Muscle layer of duodenum (tissue), 2 donors: ENCODE measurements around the gene NCCRP1.
A peak's percentile ranks its signal among the peaks of the same experiment; 100 is the strongest.
"Not testable (repeated sequence)": the region's sequence is repeated elsewhere in the genome, so short reads cannot be mapped to it uniquely, and the experiment has no call there.

Experiments
- H3K27ac ChIP-seq: one replicate; pipeline ENCODE4 v1.7.0; 2013; ENCODE audit warnings: mild to moderate bottlenecking, low read length
- H3K27me3 ChIP-seq: one replicate; pipeline ENCODE4 v1.7.0; 2013; ENCODE audit warnings: low read depth, mild to moderate bottlenecking, control low read depth, low read length
- H3K36me3 ChIP-seq, 2 donors: one replicate each; pipeline ENCODE4 v1.7.0; 2013; ENCODE audit warnings: low read length in 2 of 2, control low read depth in 1 of 2, mild to moderate bottlenecking in 1 of 2; ENCODE audit not compliant: insufficient read depth in 2 of 2, control insufficient read depth in 1 of 2
- H3K4me1 ChIP-seq, 2 donors: one replicate each; pipeline ENCODE4 v1.7.0; 2013; ENCODE audit warnings: low read length in 2 of 2, mild to moderate bottlenecking in 2 of 2, control low read depth in 1 of 2, moderate library complexity in 1 of 2; ENCODE audit not compliant: insufficient read depth in 2 of 2, control insufficient read depth in 1 of 2
- H3K4me3 ChIP-seq, 2 donors: one replicate each; pipeline ENCODE4 v1.7.0; 2013; ENCODE audit warnings: low read length in 2 of 2, low read depth in 1 of 2, mild to moderate bottlenecking in 1 of 2
- H3K9me3 ChIP-seq, 2 donors: one replicate each; pipeline ENCODE4 v1.7.0; 2013; ENCODE audit warnings: low read length in 2 of 2, control low read depth in 1 of 2, mild to moderate bottlenecking in 1 of 2; ENCODE audit not compliant: control insufficient read depth in 1 of 2
- donor health status: healthy.

Gene NCCRP1

DNA sequence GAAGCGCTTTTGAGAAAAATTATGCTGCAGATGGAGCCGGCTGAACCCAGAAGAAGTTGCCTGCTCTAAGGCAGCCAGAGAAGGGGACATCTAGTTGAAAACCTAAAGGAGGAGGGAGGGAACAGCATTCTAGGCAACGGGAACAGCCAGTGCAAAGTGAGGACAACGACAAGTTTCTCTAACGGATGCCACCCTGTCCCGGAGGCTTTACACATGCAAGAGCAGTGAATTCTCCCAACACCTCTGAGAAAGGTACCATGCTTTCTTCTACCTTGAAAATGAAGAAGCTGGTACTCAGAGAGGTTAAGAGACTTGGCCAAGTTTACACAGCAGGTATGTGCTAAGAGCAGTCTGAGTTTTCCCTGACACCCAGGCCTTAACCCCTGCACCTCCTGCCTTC is 42.2 kb downstream of the NCCRP1 start:
- Histone ChIP-seq H3K4me1 (no peaks in the 10 kb centered on the region), H3K36me3 (no peaks in the 10 kb centered on the region), H3K27ac (no peak overlapping the region), H3K27me3 (no peaks in the 10 kb centered on the region), H3K9me3 (no peaks in the 10 kb centered on the region), H3K4me3 (no peak overlapping the region)

DNA sequence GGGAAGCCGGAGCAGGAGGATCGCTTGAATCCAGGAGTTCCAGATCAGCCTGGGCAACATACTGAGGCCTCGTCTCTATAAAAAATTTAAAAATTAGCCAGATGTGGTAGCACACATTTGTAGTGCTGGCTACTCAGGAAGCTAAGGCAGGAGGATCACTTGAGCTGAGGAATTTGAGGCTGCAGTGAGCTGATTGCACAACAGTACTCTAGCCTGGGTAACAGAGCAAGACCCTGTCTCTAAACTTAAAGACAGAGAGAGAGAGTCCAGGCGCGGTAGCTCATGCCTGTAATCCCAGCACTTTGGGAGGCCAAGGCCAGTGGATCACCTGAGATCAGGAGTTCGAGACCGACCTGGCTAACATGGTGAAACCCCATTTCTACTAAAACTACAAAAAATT is 43.7 kb downstream of the NCCRP1 start:
- no peaks in the 10 kb centered on the region for H3K27me3 ChIP-seq
- H3K4me3 ChIP-seq: no peak overlapping the region
- no peaks in the 10 kb centered on the region for H3K4me1 ChIP-seq
- no peaks in the 10 kb centered on the region for H3K36me3 ChIP-seq
- H3K27ac ChIP-seq: no peak overlapping the region
- H3K9me3 ChIP-seq: no peaks in the 10 kb centered on the region

DNA sequence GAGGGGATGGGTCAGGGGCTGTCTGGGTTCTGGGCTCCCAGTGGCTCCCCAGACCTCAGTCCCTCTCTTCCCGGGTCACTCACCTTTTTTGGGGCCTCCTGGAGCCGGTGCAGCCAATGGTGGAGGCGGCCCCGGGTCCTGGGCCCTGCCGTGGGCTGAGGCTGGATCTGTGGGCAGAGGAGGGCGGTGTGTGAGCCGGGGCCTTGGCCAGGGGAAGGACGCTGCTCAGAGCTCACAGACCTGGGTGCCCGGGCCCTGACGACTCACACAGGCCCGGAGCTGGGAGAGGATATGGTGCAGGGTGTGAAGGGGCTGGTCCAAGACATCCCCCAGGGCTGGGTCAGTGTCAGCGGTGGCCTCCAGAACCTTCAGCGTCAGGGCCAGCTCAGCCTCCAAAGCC is 47.0 kb downstream of the NCCRP1 start:
- H3K4me1 ChIP-seq: peaks cover 0 to 13% of the 10 kb centered on the region in 2 donors
- not testable (repeated sequence) for H3K27me3 ChIP-seq, H3K9me3 ChIP-seq, H3K27ac ChIP-seq, H3K4me3 ChIP-seq, H3K36me3 ChIP-seq

DNA sequence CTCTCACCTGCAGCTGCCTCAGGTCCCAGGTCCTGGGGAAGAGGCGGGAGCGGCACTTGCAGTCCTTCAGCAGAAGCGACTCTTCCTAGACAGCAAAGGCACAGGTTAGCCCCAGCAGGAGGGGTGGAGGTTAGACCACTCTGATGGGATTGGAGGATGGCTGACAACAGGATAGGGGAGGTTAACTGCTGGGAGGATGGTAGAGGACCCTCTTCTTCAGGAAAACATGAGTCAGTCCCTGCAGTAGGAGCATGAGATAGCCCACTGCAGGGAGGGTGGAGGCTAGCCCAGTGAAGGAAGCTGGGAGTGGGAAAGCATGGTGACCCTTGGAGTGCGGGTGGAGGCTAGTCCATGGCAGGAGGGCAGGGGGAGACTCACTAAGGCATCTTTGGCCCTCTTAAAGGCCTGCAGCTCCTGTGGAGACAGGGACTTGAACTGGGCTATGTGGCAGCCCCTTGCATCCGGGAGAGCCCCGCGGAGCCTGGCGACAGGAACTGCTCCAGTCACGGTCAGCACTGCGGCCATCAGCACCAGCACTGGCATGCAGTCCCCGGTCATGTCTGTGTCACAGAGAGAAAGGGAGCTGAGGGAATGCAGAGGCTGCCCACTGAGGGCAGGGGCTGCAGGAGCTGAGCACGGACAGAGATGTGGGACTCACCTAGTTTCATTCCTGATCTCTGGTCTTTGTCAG is 47.8 kb downstream of the NCCRP1 start, which contains the start of gene IFNL3:
Gene IFNL3, minus strand, starts transcription at position 597 of the 691 bp plus-strand sequence. Its CDS starts 39 bp downstream, at position 558.
- H3K4me1 ChIP-seq: peaks cover 0 to 13% of the 10 kb centered on the region in 2 donors
- not testable (repeated sequence) for H3K36me3 ChIP-seq, H3K4me3 ChIP-seq, H3K27ac ChIP-seq, H3K9me3 ChIP-seq, H3K27me3 ChIP-seq

DNA sequence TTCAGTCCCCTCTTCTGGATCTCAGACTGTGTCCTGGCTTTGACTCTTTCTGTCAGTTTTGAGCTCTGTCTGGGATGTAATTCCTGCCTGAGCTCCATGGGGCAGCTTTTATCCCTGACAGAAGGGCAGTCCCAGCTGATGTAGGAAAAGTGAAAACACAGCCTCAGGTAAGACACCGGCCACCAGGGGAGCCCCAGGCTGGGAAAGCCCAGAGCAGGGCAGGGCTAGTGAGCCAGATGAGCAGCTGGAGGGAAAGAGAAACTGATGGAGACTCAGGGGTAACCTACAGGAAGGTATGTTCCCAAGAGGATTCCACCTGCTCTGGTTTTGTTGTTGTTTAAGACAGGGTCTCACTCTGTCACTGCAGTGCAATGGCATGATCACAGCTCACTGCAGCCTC is 48.4 kb downstream of the NCCRP1 start:
- H3K27ac ChIP-seq, H3K27me3 ChIP-seq, H3K4me3 ChIP-seq, H3K9me3 ChIP-seq, H3K36me3 ChIP-seq: not testable (repeated sequence)
- H3K4me1 ChIP-seq: peaks cover 0 to 13% of the 10 kb centered on the region in 2 donors

DNA sequence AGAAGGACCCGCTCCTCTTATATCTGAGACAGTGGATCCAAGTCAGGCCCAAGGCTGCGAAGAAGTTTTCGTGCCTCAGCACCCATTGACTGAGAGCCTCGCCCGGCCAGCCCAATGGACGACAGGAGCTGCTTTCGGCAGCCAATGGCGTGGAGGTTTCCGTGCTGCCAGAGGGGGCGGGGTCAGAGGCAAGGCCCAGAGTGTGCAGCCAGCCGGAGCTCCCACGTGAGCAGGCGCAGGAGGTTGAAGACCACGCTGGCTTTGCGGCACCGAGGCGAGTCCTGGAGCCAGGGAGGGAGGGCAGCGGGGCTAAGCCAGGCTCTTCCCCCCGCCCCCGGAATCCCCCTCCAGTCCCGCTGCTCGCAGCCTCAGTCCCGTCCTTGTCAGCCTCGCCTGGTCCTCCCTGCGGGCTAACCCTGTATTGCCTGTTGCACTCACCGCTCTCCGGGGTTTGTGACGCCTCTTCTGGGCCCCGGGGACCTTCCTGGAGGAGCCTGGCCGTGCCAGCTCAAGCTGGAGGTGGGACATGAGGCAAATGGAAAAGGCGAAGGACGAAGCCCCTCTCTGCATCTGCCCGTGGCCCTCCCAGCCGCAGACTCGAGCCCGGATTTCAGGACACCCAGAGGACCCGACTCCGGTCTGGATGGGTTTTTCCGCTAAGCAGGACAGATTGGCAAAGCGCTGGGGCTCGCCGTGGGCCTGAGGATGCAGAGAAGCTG is 50.3 kb downstream of the NCCRP1 start:
- no peaks in the 10 kb centered on the region for H3K9me3 ChIP-seq
- peak overlapping the region in 1 of 2 donors; percentile 42 for H3K4me3 ChIP-seq
- no peaks in the 10 kb centered on the region for H3K36me3 ChIP-seq
- no peak overlapping the region for H3K27ac ChIP-seq
- no peaks in the 10 kb centered on the region for H3K27me3 ChIP-seq
- peaks cover 0 to 13% of the 10 kb centered on the region in 2 donors for H3K4me1 ChIP-seq

DNA sequence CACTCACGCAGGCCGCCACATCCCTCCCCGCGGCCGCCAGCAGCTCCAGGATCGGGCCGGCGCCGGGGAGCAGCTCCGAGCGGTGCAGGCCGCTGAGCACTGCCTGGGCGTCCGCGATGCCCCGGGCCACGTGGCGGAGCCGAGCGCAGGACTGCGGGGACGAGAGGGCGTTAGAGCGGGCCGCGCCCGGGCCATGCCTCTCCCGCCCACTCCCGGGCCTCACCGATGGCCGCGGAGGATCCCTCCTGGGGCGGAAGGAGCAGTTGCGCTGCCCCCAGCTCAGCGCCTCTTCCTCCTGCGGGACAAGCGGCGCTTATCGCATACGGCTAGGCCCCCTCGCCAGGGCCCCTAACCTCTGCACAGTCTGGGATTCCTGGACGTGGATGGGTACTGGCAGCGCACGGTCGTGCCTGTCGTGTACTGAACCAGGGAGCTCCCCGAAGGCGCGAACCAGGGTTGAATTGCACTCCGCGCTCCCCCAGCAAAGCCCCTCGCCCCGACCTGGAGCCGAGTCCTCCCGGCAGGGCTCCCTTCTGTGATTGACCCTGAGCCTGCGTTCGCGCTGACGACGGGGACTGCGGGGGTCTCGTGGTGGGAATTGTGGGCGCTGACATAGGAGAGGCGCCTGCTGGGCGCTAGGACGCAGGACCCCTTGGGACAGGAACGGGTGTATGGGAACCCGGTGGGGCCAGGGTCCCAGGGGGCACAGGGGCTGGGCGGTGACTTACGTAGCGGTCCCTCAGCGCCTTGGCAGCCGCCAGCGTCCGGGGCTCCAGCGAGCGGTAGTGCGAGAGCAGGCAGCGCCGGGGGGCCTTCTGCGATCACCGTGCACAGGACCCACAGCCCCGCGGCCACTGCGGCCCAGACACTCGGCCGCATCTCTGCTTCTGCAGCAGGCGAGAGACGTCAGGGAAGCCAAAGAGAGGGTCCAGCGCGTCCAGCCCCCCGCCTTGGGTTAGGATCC is 51.2 kb downstream of the NCCRP1 start:
- Histone ChIP-seq H3K9me3 (no peaks in the 10 kb centered on the region), H3K4me3 (peak overlapping the region in 1 of 2 donors; percentile 42), H3K4me1 (peaks cover 0 to 13% of the 10 kb centered on the region in 2 donors), H3K27ac (no peak overlapping the region), H3K36me3 (no peaks in the 10 kb centered on the region), H3K27me3 (no peaks in the 10 kb centered on the region)

DNA sequence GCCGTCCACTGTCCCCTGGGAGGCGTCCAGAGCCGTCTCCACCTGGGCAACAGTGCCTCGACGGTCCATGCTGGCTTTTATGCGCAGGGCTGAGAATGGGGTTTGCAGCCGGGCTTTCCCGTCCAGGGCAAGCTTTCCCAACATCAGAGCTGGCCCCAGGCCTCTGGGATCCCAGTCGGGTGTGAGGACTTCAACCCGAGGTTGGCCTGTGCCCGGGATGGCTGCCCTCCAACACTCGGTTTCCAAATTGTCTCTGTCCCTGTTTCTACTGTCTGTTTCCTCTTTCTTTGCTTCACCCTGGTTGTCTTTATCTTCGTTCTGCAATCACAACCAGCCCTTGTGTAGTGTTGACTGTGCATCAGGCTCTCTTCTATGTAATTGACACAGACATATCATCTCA is 52.0 kb downstream of the NCCRP1 start, which contains the start of gene IFNL4:
Gene IFNL4, minus strand, starts transcription at position 51 of the 400 bp plus-strand sequence.
- no peaks in the 10 kb centered on the region for H3K27me3 ChIP-seq
- H3K4me3 ChIP-seq: peak within 1 kb of the TSS in 1 of 2 donors; percentile 42
- H3K9me3 ChIP-seq: no peaks in the 10 kb centered on the region
- no peaks in the 10 kb centered on the region for H3K36me3 ChIP-seq
- H3K27ac ChIP-seq: no peak within 1 kb of the TSS
- peaks cover 0 to 13% of the 10 kb centered on the region in 2 donors for H3K4me1 ChIP-seq

DNA sequence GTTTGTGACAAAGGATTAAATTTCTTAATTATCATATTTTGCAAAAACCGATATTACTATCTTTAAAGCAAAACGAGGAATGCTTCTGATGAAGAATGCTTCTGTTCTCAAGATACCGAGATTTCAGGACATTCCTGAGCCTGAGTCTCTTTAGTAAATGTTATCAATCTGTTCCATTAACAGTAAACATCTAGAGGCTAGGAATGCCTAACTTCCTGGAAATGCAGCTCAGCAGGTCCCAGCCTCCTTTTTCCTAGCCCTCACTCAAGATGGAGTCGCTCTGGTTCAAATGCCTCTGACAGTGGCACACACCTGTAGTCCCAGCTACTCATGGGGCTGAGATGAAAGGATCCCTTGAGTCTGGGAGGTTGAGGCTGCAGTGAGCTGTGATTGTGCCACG is 54.3 kb downstream of the NCCRP1 start:
- peaks cover 0 to 13% of the 10 kb centered on the region in 2 donors for H3K4me1 ChIP-seq
- no peaks in the 10 kb centered on the region for H3K36me3 ChIP-seq
- no peak overlapping the region for H3K27ac ChIP-seq
- H3K4me3 ChIP-seq: no peak overlapping the region
- H3K9me3 ChIP-seq: no peaks in the 10 kb centered on the region
- no peaks in the 10 kb centered on the region for H3K27me3 ChIP-seq
